SK-N-SH (cell line): Measurements from ENCODE around the gene DOCK3. TPM values are rescaled to one million over a fixed set of nuclear protein-coding genes. Genes with fewer than 3 reads are reported as not detected.

Experiments
- CTCF ChIA-PET: fragments of 300-600, 350-600 bp; formaldehyde crosslinking; extraction: SDS; loops from one replicate; lab custom pipeline; 2021; lab: Yijun Ruan, JAX
- POLR2A ChIA-PET: fragments of 350-600 bp; sonication (Branson Sonifier 250); formaldehyde crosslinking; extraction: SDS; loops from one replicate; lab custom pipeline; 2020; ENCODE audit warnings: antibody characterized with exemption, inconsistent platforms; lab: Yijun Ruan, JAX
- DNase-seq: peaks from one replicate; pipeline ENCODE4 v3.0.0; 2012
- H2AFZ ChIP-seq: fragments of 200-600 bp; sonication (generic); 2 replicates; pipeline ENCODE4 v1.8.1; 2016; ENCODE audit warnings: antibody characterized with exemption, mild to moderate bottlenecking, low read depth
- H3F3A ChIP-seq: fragments of 200-600 bp; sonication (generic); replicated peaks from 2 replicates; pipeline ENCODE3; 2016; ENCODE audit warnings: antibody characterized with exemption, mild to moderate bottlenecking; ENCODE audit not compliant: insufficient read depth
- H3K27ac ChIP-seq, 2 experiments: fragments of 200-500 bp in 1 of 2; fragments of 200-600 bp in 1 of 2; sonication (Bioruptor generic) in 1 of 2; sonication (generic), shearing (Covaris generic) in 1 of 2; 2 replicates each; pipeline versions ENCODE4 v1.5.1 to v1.6.1; 2014 to 2016; ENCODE audit warnings: low read depth in 2 of 2, inconsistent platforms in 1 of 2, low read length in 1 of 2, mild to moderate bottlenecking in 1 of 2, mixed read lengths in 1 of 2
- H3K27me3 ChIP-seq: fragments of 200-600 bp; sonication (generic), shearing (Covaris generic); 2 replicates; pipeline ENCODE4 v1.6.1; 2016; ENCODE audit warnings: mixed run types; ENCODE audit not compliant: insufficient read depth
- H3K36me3 ChIP-seq, 2 experiments: fragments of 200-500 bp in 1 of 2; fragments of 200-600 bp in 1 of 2; sonication (Bioruptor generic) in 1 of 2; sonication (generic) in 1 of 2; replicated peaks in 1 of 2; 2 replicates each; pipeline versions ENCODE3 to v1.5.1; 2014 to 2016; ENCODE audit warnings: low read length in 1 of 2, mild to moderate bottlenecking in 1 of 2; ENCODE audit not compliant: insufficient read depth in 2 of 2, control insufficient read depth in 1 of 2
- H3K4me1 ChIP-seq, 2 experiments: fragments of 200-500 bp in 1 of 2; fragments of 200-600 bp in 1 of 2; sonication (Bioruptor generic) in 1 of 2; sonication (generic), shearing (Covaris generic) in 1 of 2; 2 replicates each; pipeline versions ENCODE4 v1.5.1 to v1.6.1; 2014 to 2016; ENCODE audit warnings: low read depth in 1 of 2, low read length in 1 of 2, mixed run types in 1 of 2; ENCODE audit not compliant: insufficient read depth in 2 of 2, control insufficient read depth in 1 of 2
- H3K4me2 ChIP-seq: fragments of 200-600 bp; sonication (generic), shearing (Covaris generic); 2 replicates; pipeline ENCODE4 v1.6.1; 2017; ENCODE audit warnings: mixed run types
- H3K4me3 ChIP-seq, 2 experiments: fragments of 200-500 bp in 1 of 2; fragments of 200-600 bp in 1 of 2; sonication (Bioruptor generic) in 1 of 2; sonication (generic), shearing (Covaris generic) in 1 of 2; 2 replicates each; pipeline versions ENCODE4 v1.5.1 to v1.8.1; 2014 to 2016; ENCODE audit warnings: low read depth in 2 of 2, inconsistent platforms in 1 of 2, low read length in 1 of 2, mild to moderate bottlenecking in 1 of 2, mixed read lengths in 1 of 2, moderate library complexity in 1 of 2
- H3K79me2 ChIP-seq: fragments of 200-600 bp; sonication (generic); 2 replicates; pipeline ENCODE4 v1.8.1; 2017; ENCODE audit warnings: mild to moderate bottlenecking; ENCODE audit not compliant: insufficient read depth
- H3K9ac ChIP-seq: fragments of 200-600 bp; sonication (generic); 2 replicates; pipeline ENCODE4 v1.6.1; 2017; ENCODE audit warnings: mixed run types
- H3K9me2 ChIP-seq: fragments of 200-600 bp; sonication (generic); 2 replicates; pipeline ENCODE4 v1.6.1; 2017; ENCODE audit warnings: mixed run types
- H3K9me3 ChIP-seq: fragments of 200-600 bp; sonication (generic); 2 replicates; pipeline ENCODE4 v1.6.1; 2017; ENCODE audit warnings: mixed run types, mild to moderate bottlenecking, moderate library complexity
- H4K20me1 ChIP-seq: fragments of 200-600 bp; sonication (generic); 2 replicates; pipeline ENCODE4 v1.6.1; 2017; ENCODE audit warnings: mild to moderate bottlenecking, mixed run types; ENCODE audit not compliant: insufficient read depth
- CHD2 ChIP-seq: fragments of 150-350 bp; IDR thresholded peaks from 2 replicates; pipeline ENCODE4 v1.6.1; 2018; ENCODE audit warnings: low read length; ENCODE audit not compliant: partially characterized antibody
- EP300 ChIP-seq, 2 experiments: IDR thresholded peaks; 2 replicates each; pipeline versions ENCODE4 v1.4.0 to v1.6.1; 2012; ENCODE audit warnings: borderline replicate concordance in 1 of 2, low read depth in 1 of 2, low read length in 1 of 2
- FOXJ3 ChIP-seq: sonication (generic); formaldehyde crosslinking; IDR thresholded peaks from 2 replicates; pipeline ENCODE4 v1.5.1; 2020; ENCODE audit warnings: mild to moderate bottlenecking, missing genetic modification reagents
- GATA2 ChIP-seq: sonication (generic); formaldehyde crosslinking; IDR thresholded peaks from 2 replicates; pipeline ENCODE4 v1.5.0; 2020; ENCODE audit warnings: mild to moderate bottlenecking, missing genetic modification reagents
- NFIC ChIP-seq: IDR thresholded peaks from 2 replicates; pipeline ENCODE4 v1.4.0; 2012; ENCODE audit warnings: borderline replicate concordance
- RCOR1 ChIP-seq: fragments of 150-350 bp; IDR thresholded peaks from 2 replicates; pipeline ENCODE4 v1.6.1; 2017; ENCODE audit warnings: antibody characterized with exemption, low read length
- SIN3A ChIP-seq: IDR thresholded peaks from 2 replicates; pipeline ENCODE4 v1.6.1; 2012; ENCODE audit warnings: low read depth, mild to moderate bottlenecking, low read length, moderate library complexity, borderline replicate concordance
- SMC3 ChIP-seq: IDR thresholded peaks from 2 replicates; pipeline ENCODE4 v1.6.1; 2012; ENCODE audit warnings: low read depth, low read length, improper control_type of control experiment
- USF1 ChIP-seq: IDR thresholded peaks from 2 replicates; pipeline ENCODE4 v1.4.0; 2012; ENCODE audit warnings: low read depth, borderline replicate concordance
- ZBTB33 ChIP-seq: IDR thresholded peaks from 2 replicates; pipeline ENCODE4 v1.4.0; 2012; ENCODE audit warnings: low read depth, borderline replicate concordance
- WGBS: methylation state at CpG from one replicate; pipeline ENCODE4 v1.1.6; 2017; ENCODE audit warnings: low lambda C conversion rate; 5-methylcytosine and 5-hydroxymethylcytosine counted together
- polyA plus RNA-seq, 3 experiments: library from polyadenylated mRNA; depleted of rRNA; stranded (reverse); fragments of >200 nt; gene quantifications; 2 replicates each; pipeline ENCODE4 v1.2.3, GENCODE V29; 2012
- TF ChIP-seq, protein P1 (sequence below): IDR thresholded peaks from 2 replicates; pipeline ENCODE4; 2012
- TF ChIP-seq, protein P2 (sequence below): IDR thresholded peaks from 2 replicates; pipeline ENCODE4 v1.4.0; 2012; ENCODE audit warnings: low read depth
- TF ChIP-seq, protein P3 (sequence below): fragments of 200-600 bp; sonication (generic); IDR thresholded peaks from 2 replicates; pipeline ENCODE4 v1.6.1; 2017; ENCODE audit warnings: antibody characterized with exemption, mild to moderate bottlenecking, moderate library complexity

DOCK3 gene
- polyA plus RNA-seq, 1 of the 3 experiments (the other 2 are of a cell fraction): 0.05 TPM

GRCh38 chr3:51354731-51355615 is 680.2 kb downstream of the DOCK3 start:
- Histone ChIP-seq H3K9ac (no peak overlapping the region), H3K27ac (no peak overlapping the region), H4K20me1 (no peaks in the 10 kb centered on the region), H3F3A (no peaks in the 10 kb centered on the region), H3K9me2 (no peaks in the 10 kb centered on the region), H3K79me2 (no peaks in the 10 kb centered on the region), H3K36me3 (no peaks in the 10 kb centered on the region), H2AFZ (no peak overlapping the region)
- DNase-seq: no peak
- ChIA-PET CTCF (interaction anchor here (1.0 to 1.8 kb wide), 2 partner anchors 16 to 17 kb away, joined by 3 to 6 read pairs; no protein-coding TSS in a partner anchor), POLR2A (no interaction called here)
- TF ChIP-seq GATA2 (CRISPR knock-in tag): no peak
- TF ChIP-seq, protein P1, sequence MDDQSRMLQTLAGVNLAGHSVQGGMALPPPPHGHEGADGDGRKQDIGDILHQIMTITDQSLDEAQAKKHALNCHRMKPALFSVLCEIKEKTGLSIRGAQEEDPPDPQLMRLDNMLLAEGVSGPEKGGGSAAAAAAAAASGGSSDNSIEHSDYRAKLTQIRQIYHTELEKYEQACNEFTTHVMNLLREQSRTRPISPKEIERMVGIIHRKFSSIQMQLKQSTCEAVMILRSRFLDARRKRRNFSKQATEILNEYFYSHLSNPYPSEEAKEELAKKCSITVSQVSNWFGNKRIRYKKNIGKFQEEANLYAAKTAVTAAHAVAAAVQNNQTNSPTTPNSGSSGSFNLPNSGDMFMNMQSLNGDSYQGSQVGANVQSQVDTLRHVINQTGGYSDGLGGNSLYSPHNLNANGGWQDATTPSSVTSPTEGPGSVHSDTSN: no peak
- TF ChIP-seq, protein P2, sequence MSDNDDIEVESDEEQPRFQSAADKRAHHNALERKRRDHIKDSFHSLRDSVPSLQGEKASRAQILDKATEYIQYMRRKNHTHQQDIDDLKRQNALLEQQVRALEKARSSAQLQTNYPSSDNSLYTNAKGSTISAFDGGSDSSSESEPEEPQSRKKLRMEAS: no peak
- no peak for TF ChIP-seq NFIC
- TF ChIP-seq ZBTB33: no peak
- TF ChIP-seq SMC3: no peak
- TF ChIP-seq, protein P3, sequence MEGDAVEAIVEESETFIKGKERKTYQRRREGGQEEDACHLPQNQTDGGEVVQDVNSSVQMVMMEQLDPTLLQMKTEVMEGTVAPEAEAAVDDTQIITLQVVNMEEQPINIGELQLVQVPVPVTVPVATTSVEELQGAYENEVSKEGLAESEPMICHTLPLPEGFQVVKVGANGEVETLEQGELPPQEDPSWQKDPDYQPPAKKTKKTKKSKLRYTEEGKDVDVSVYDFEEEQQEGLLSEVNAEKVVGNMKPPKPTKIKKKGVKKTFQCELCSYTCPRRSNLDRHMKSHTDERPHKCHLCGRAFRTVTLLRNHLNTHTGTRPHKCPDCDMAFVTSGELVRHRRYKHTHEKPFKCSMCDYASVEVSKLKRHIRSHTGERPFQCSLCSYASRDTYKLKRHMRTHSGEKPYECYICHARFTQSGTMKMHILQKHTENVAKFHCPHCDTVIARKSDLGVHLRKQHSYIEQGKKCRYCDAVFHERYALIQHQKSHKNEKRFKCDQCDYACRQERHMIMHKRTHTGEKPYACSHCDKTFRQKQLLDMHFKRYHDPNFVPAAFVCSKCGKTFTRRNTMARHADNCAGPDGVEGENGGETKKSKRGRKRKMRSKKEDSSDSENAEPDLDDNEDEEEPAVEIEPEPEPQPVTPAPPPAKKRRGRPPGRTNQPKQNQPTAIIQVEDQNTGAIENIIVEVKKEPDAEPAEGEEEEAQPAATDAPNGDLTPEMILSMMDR: no peak
- no peak for TF ChIP-seq CHD2
- no peak for TF ChIP-seq RCOR1
- no peak for TF ChIP-seq SIN3A
- TF ChIP-seq EP300 (IDR thresholded peaks at IDR 0.05; ENCODE audit: borderline replicate concordance in 1 of 2, low read depth in 1 of 2, low read length in 1 of 2): no peak
- no peak for TF ChIP-seq USF1
- no peak for TF ChIP-seq FOXJ3 (CRISPR knock-in tag)
- TF ChIP-seq, all 33 proteins: peak for 0
- Histone ChIP-seq H3K9me3 (no peaks in the 10 kb centered on the region), H3K27me3 (no peaks in the 10 kb centered on the region; the same call in 1 of the 2 replicates), H3K4me2 (no peak overlapping the region), H3K4me3 (no peak overlapping the region), H3K4me1 (no peaks in the 10 kb centered on the region)
- WGBS: 45% methylated on average over 5 of the region's 9 CpGs
